PC-3 (cell line): Measurements from ENCODE around the gene EXOSC9.

Experiments
- CTCF ChIP-seq: fragments of 300-600 bp; sonication (generic); conservative IDR thresholded peaks from 2 replicates; pipeline ENCODE4 v1.5.1; 2017; ENCODE audit warnings: antibody characterized with exemption, low read depth, mild to moderate bottlenecking, low read length
- EZH2 ChIP-seq: fragments of 300-600 bp; sonication (generic); IDR thresholded peaks from one replicate; pipeline ENCODE4 v1.6.1; 2017; ENCODE audit warnings: antibody characterized with exemption, mild to moderate bottlenecking, low read length; ENCODE audit not compliant: unreplicated experiment

DNA sequence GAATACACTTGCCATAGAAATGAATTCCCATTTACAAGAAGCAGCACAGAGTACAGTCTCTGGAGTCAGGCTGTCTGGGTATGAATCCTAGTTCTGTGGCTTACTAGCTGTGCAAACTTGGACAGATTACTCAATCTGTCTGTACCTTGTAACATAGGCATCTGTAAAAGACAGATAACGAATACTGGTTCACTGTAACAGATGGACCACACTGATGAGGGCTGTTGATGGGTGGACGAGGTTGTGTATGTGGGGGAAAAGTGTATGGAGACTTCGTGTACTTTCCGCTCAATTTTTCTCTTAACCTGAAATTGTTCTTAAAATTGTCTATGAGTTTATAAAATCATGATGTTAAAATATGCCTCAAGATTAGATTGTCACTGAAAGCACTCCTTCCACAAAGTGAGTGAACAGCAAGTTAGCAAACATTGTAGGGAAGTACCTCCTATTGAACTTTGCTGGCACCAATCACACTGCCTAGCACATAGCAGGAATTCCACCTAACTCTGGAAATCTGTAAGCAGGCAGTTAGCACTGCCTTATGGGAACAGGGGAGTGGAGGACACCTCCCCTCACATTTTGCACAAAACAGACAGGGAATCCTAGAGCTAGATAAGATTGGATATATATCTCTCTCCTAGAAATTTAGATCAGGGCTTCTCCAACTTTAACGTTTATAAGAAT is 6.5 kb upstream of the EXOSC9 start:
- TF ChIP-seq CTCF (no peak), EZH2 (no peak)
